Uterus (tissue), 4 donors: ENCODE data around the gene SLC30A3. TPM values are rescaled to one million over a fixed set of nuclear protein-coding genes. Genes with fewer than 3 reads are reported as not detected.

Source experiments
- DNase-seq, 2 donors: peaks; one replicate each; pipeline ENCODE4 v3.0.0-alpha.2; 2019 to 2020
- H3K27ac ChIP-seq, 2 donors: fragments of 200-600 bp; sonication (generic); 1 replicate in 1 of 2; 2 replicates in 1 of 2; pipeline ENCODE4 v1.5.1; 2016 to 2018
- H3K27me3 ChIP-seq, 2 donors: fragments of 200-600 bp; sonication (generic); one replicate each; pipeline ENCODE4 v1.5.1; 2018 to 2019; ENCODE audit warnings: control low read depth in 1 of 2
- H3K36me3 ChIP-seq, 2 donors: fragments of 200-600 bp; sonication (generic); one replicate each; pipeline ENCODE4 v1.5.1; 2019; ENCODE audit warnings: control low read depth in 1 of 2
- H3K4me1 ChIP-seq, 2 donors: fragments of 200-600 bp; sonication (generic); one replicate each; pipeline ENCODE4 v1.5.1; 2018 to 2019; ENCODE audit warnings: control low read depth in 1 of 2
- H3K4me3 ChIP-seq, 2 donors: fragments of 200-600 bp; sonication (generic); 1 replicate in 1 of 2; 2 replicates in 1 of 2; pipeline ENCODE4 v1.5.1; 2018 to 2019; ENCODE audit warnings: mild to moderate bottlenecking in 1 of 2
- H3K9me3 ChIP-seq, 2 donors: fragments of 200-600 bp; sonication (generic); one replicate each; pipeline ENCODE4 v1.5.1; 2019; ENCODE audit warnings: control low read depth in 1 of 2
- POLR2A ChIP-seq, 2 donors: fragments of 450-650 bp; IDR thresholded peaks; one replicate each; pipeline ENCODE4 v1.6.1; 2016; ENCODE audit warnings: antibody characterized with exemption in 2 of 2, mild to moderate bottlenecking in 1 of 2, moderate library complexity in 1 of 2
- intact Hi-C: fragments of 100-400 bp; cut with DNase I; formaldehyde crosslinking; loops from one replicate; pipeline ENCODE4 v1.15.1; 2023; ENCODE audit warnings: low total_unique reads
- total RNA-seq, 4 donors: library from RNA; depleted of rRNA in 3 of 4; stranded (reverse); fragments of >200 nt in 3 of 4; gene quantifications; one replicate each; pipeline versions ENCODE4 v1.1.0 to v1.2.4, GENCODE V29; 2014 to 2023
- TF ChIP-seq, protein P1 (sequence below), 4 experiments: fragments of 200-600 bp in 2 of 4; fragments of 450-650 bp in 2 of 4; sonication (generic) in 2 of 4; IDR thresholded peaks; one replicate each; pipeline ENCODE4 v1.5.1; 2016 to 2019; ENCODE audit warnings: antibody characterized with exemption in 4 of 4, mild to moderate bottlenecking in 2 of 4, moderate library complexity in 1 of 4
- donor health status: DM: yes; HTN: yes; CAD: no.

The SLC30A3 gene
- total RNA-seq, 4 donors from 2014 or later = 0.35 to 2.1 (median 0.88) TPM; not detected in 1

GRCh38 chr2:27245626-27246025 is 17.2 kb downstream of the SLC30A3 start:
- H3K4me1 ChIP-seq = no peaks in the 10 kb centered on the region
- no peak for TF ChIP-seq POLR2A (IDR thresholded peaks at IDR 0.05)
- TF ChIP-seq, protein P1, sequence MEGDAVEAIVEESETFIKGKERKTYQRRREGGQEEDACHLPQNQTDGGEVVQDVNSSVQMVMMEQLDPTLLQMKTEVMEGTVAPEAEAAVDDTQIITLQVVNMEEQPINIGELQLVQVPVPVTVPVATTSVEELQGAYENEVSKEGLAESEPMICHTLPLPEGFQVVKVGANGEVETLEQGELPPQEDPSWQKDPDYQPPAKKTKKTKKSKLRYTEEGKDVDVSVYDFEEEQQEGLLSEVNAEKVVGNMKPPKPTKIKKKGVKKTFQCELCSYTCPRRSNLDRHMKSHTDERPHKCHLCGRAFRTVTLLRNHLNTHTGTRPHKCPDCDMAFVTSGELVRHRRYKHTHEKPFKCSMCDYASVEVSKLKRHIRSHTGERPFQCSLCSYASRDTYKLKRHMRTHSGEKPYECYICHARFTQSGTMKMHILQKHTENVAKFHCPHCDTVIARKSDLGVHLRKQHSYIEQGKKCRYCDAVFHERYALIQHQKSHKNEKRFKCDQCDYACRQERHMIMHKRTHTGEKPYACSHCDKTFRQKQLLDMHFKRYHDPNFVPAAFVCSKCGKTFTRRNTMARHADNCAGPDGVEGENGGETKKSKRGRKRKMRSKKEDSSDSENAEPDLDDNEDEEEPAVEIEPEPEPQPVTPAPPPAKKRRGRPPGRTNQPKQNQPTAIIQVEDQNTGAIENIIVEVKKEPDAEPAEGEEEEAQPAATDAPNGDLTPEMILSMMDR (IDR thresholded peaks at IDR 0.05) = no peak
- no peaks in the 10 kb centered on the region for H3K9me3 ChIP-seq
- H3K27ac ChIP-seq = no peak overlapping the region
- peaks cover 0 to 4% of the 10 kb centered on the region in 2 donors for H3K27me3 ChIP-seq
- H3K4me3 ChIP-seq = no peak overlapping the region
- intact Hi-C loops = no loop called here
- DNase-seq = no peak
- no peaks in the 10 kb centered on the region for H3K36me3 ChIP-seq

DNA sequence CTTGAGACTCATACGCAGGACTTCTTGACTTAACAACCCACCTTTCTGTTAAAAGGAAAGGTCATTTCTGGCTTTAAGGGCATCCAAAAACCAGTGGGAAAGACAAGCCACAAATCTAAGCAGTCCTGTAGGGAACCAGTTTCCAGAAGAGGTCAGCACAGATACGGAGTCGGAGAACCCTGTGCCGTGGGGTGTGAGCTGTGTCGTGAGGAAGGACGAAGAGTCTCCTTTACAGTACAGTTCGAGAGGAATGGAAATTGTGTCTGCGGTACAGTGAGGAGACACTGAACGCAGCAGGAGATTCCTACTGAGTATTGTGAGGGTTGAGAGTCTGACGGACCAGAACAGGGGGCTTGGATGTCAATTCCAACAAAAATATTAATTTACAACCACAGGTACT is 17.7 kb downstream of the SLC30A3 start:
- no peak for DNase-seq
- TF ChIP-seq, protein P1 (IDR thresholded peaks at IDR 0.05) = no peak
- TF ChIP-seq POLR2A (IDR thresholded peaks at IDR 0.05) = no peak
- H3K4me1 ChIP-seq = no peaks in the 10 kb centered on the region
- no peaks in the 10 kb centered on the region for H3K9me3 ChIP-seq
- H3K4me3 ChIP-seq = no peak overlapping the region
- intact Hi-C loops = no loop called here
- H3K36me3 ChIP-seq = no peaks in the 10 kb centered on the region
- H3K27me3 ChIP-seq = no peaks in the 10 kb centered on the region
- H3K27ac ChIP-seq = no peak overlapping the region

GRCh38 chr2:27243391-27244130 is 19.3 kb downstream of the SLC30A3 start:
- no peak for DNase-seq

DNA sequence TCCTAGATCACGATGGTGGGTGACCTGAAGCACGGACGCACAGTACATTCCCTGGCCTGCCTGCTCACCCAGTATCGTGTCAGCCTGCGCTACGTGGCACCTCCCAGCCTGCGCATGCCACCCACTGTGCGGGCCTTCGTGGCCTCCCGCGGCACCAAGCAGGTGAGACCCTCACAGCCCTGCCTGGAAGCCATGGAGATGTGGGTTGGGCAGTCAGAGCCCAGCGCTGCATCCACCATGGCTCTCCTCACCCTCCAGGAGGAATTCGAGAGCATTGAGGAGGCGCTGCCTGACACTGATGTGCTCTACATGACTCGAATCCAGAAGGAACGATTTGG is 20.3 kb downstream of the SLC30A3 start:
- H3K27ac ChIP-seq = no peak overlapping the region
- intact Hi-C loops = no loop called here
- H3K9me3 ChIP-seq = no peaks in the 10 kb centered on the region
- DNase-seq = no peak
- no peaks in the 10 kb centered on the region for H3K4me1 ChIP-seq
- no peak for TF ChIP-seq POLR2A (IDR thresholded peaks at IDR 0.05)
- TF ChIP-seq, protein P1 (IDR thresholded peaks at IDR 0.05) = no peak
- no peaks in the 10 kb centered on the region for H3K27me3 ChIP-seq
- H3K36me3 ChIP-seq = no peaks in the 10 kb centered on the region
- H3K4me3 ChIP-seq = no peak overlapping the region

More at GRCh38 chr2:27243391-27244130, 19.3 kb downstream of the SLC30A3 start:
- no peaks in the 10 kb centered on the region for H3K27me3 ChIP-seq
- intact Hi-C loops = no loop called here
- H3K4me1 ChIP-seq = no peaks in the 10 kb centered on the region
- no peak for TF ChIP-seq POLR2A (IDR thresholded peaks at IDR 0.05)
- TF ChIP-seq, protein P1 (IDR thresholded peaks at IDR 0.05) = no peak
- H3K36me3 ChIP-seq = no peaks in the 10 kb centered on the region
- H3K27ac ChIP-seq = no peak overlapping the region
- H3K4me3 ChIP-seq = no peak overlapping the region
- H3K9me3 ChIP-seq = no peaks in the 10 kb centered on the region

GRCh38 chr2:27241761-27242613 is 20.9 kb downstream of the SLC30A3 start:
- TF ChIP-seq POLR2A (IDR thresholded peaks at IDR 0.05) = no peak
- TF ChIP-seq, protein P1 (IDR thresholded peaks at IDR 0.05) = no peak
- no peak overlapping the region for H3K27ac ChIP-seq
- no peaks in the 10 kb centered on the region for H3K36me3 ChIP-seq
- H3K4me1 ChIP-seq = no peaks in the 10 kb centered on the region
- H3K9me3 ChIP-seq = no peaks in the 10 kb centered on the region
- no peak overlapping the region for H3K4me3 ChIP-seq
- no peaks in the 10 kb centered on the region for H3K27me3 ChIP-seq
- DNase-seq = no peak
- intact Hi-C loops = no loop called here
